HG02759 (cell line): ENCODE results near the gene HAGH.

ENCODE experiments used
- ATAC-seq: cut with Tn5 transposase; IDR thresholded peaks from one replicate; pipeline ENCODE4 v1.9.1; 2021; ENCODE audit warnings: mild to moderate bottlenecking, moderate library complexity; ENCODE audit not compliant: unreplicated experiment

HAGH gene

DNA sequence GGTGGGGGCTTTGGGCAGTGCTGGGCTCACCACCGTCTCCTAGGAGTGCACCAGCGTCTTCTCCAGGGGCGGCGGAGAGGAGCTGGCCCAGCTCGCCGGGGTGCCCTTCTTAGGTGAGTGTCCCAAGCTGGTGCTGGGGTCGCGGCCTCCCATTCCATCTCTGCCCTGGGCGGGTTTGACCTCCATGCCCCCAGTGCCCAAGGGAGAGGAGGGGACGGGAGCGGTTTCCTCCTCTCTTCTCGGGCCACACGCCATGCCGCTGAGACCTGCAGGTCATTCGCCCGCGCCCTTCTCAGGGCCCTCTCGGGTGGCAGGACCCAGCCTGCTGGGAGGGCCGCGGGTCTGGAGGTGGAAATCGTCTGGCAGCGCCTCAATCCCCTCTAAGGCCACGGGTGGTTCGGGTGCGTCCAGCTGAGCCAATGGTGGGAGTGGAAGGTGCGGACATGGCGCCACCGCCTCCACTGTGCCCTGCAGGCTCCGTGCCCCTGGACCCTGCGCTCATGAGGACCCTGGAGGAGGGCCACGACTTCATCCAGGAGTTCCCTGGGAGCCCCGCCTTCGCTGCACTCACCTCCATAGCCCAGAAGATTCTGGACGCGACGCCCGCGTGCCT is 38.4 kb downstream of the HAGH start:
- no peak for ATAC-seq

DNA sequence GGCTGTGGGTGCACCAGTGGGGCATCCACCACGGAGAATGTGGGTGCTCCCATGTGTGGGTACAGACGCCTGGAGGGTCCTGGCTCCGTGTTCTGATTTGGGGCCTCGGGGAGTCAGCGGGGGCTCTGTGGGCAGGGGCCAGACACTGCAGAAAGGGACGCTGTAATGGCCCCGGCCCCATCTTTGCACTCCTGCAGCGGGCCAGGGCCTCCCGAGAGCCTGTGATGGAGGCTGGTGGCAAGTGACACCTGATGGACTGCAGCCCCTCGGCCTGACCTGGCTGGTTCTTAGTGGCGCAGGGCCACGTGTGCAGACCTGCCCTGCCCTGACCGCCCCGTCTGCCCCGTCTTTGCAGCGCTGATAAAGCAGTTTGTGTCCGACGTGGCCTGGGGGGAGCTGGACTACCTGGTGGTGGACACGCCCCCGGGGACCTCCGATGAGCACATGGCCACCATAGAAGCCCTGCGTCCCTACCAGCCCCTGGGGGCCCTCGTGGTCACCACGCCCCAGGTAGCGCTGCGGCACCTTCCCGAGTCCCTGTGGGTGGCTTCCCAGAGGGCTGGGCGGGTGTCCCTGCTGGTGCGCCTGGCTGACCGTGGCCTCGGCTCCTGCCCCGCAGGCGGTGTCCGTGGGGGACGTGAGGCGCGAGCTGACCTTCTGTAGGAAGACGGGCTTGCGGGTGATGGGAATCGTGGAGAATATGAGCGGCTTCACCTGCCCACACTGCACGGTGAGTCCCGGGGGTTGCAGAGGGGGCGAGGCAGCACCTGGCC is 39.1 kb downstream of the HAGH start:
- no peak for ATAC-seq

GRCh38 chr16:1787056-1787321 is 39.6 kb downstream of the HAGH start:
- no peak for ATAC-seq

GRCh38 chr16:1786242-1787055 is 40.2 kb downstream of the HAGH start:
- ATAC-seq: no peak

GRCh38 chr16:1785846-1786170 is 40.8 kb downstream of the HAGH start:
- no peak for ATAC-seq

- ATAC-seq: no peak
Measured at GRCh38 chr16:1784977-1785845, 41.4 kb downstream of the HAGH start.

- peak; percentile 84 for ATAC-seq
Measured at GRCh38 chr16:1782408-1783264, 44.0 kb downstream of the HAGH start, which contains the start of the genes NUBP2 and SPSB3. TSS of gene NUBP2 (plus strand) at chr16:1782960. CDS start at chr16:1783021, 61 bp downstream. TSS of gene SPSB3 (minus strand) at chr16:1782571. CDS start at chr16:1781483, 1,088 bp downstream.

DNA sequence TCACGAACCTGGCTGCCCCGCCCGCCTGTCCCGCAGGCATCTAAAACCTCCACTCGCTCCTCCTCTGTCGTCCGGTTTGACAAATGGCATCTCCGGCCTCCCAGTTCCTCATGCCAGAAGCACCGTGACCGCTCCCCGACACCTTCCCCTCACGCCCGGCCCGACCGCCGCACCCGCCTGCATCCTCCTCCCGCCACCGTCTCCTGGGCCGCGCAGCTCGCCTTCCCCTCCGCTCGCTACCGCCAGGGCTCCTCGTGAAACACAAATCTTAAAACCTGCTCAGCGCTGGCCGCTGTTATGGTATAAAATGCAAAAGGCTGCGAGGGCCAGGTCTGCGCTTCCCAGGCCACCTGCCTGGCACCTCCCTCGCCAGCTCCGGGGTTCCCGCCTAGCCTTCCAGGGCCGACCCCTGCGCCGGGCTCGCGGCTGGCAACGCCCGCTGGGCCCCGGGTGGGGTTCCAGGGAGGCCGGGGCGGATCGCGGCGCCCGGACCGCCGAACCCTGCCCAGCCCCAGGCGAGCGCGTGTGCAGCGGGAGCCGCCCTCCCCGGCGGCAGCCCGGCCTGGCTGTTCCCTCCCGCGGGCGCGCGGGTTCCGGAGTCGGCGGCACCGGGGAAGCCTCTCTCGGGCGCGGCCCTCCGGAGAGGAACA is 44.7 kb downstream of the HAGH start:
- peak; percentile 1 for ATAC-seq

DNA sequence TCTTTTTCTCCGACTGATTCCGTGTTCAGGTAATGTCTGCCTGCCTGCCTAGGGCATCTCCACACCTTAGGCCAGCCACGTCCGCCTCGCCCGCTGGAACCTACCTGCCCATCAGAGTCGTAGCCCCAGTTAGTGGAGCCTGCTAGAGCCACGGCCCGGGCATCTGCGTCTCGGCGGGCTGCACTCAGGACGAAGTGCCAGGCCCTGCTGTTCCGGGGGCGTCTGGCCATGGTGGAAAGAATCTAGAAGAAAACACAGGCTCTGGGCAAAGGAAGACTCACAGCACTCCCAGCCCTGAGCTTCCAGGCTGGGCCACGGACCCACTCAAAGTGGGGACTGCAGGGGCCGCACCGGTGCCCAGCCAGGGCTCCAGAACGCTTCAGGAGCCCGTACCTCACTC is 45.4 kb downstream of the HAGH start:
- no peak for ATAC-seq

DNA sequence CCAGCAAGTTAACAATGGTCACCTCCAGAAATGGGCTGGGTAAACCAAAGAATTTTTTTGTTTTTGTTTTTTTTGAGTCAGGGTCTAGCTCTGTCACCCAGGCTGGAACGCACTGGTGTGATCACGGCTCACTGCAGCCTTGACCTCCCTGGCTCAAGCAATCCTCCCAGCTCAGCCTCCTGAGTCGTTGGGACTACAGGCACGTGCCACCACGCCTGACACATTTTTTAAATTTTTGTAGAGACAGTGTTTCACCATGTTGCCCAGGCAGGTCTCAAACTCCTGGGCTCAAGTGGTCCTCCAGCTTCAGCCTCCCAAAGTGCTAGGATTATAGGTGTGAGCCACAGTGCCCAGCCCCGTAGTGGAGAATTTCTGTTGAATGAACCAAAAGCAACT is 46.0 kb downstream of the HAGH start:
- ATAC-seq: no peak

GRCh38 chr16:1779741-1780676 is 46.6 kb downstream of the HAGH start:
- ATAC-seq: no peak

- ATAC-seq: no peak
Measured at GRCh38 chr16:1779234-1779701, 47.4 kb downstream of the HAGH start.

- no peak for ATAC-seq
Measured at GRCh38 chr16:1778200-1779179, 48.1 kb downstream of the HAGH start.

GRCh38 chr16:1777375-1778199 is 49.0 kb downstream of the HAGH start:
- ATAC-seq: no peak

DNA sequence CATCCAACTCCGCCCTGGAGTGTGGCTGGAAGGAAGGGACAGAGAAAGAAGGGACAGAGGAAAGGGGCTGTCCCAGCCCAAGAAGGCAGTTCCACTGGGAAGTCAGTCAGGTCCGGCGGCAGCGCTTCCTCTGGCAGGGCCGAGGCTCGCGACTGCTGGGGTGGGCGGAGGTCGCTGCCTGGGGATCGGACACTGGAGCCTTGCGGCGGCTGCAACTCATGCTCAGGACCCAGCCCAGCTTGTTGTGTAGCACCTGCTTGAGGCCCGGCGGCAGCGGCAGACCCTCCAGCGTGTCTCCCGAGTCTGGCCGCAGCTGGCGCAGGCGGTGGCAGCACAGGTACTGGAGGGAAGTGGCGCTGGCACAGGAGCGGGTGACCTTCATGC is 49.6 kb downstream of the HAGH start:
- ATAC-seq: no peak

DNA sequence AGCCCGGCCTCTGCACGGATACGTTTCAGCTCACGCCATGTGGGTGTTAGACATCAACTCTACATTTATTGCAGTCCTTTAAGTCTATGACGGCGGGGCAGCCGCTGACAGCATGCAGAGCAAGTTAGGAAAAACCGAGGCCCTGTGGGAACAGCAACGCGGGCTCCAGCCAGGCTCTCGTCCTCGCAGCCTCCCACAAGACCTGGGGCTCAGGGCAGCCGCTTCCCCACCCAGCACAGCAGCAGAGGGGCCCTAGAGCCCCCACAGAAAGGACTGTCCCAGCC is 50.0 kb downstream of the HAGH start:
- no peak for ATAC-seq
